GM15510 (cell line): Measurements from ENCODE around the gene CDR2L.

Source experiments
- POLR2A ChIP-seq: IDR thresholded peaks from 3 replicates; pipeline ENCODE4 v1.6.1; 2011; ENCODE audit warnings: borderline replicate concordance; ENCODE audit not compliant: insufficient read length; ENCODE audit errors: extremely low read depth

CDR2L gene

DNA sequence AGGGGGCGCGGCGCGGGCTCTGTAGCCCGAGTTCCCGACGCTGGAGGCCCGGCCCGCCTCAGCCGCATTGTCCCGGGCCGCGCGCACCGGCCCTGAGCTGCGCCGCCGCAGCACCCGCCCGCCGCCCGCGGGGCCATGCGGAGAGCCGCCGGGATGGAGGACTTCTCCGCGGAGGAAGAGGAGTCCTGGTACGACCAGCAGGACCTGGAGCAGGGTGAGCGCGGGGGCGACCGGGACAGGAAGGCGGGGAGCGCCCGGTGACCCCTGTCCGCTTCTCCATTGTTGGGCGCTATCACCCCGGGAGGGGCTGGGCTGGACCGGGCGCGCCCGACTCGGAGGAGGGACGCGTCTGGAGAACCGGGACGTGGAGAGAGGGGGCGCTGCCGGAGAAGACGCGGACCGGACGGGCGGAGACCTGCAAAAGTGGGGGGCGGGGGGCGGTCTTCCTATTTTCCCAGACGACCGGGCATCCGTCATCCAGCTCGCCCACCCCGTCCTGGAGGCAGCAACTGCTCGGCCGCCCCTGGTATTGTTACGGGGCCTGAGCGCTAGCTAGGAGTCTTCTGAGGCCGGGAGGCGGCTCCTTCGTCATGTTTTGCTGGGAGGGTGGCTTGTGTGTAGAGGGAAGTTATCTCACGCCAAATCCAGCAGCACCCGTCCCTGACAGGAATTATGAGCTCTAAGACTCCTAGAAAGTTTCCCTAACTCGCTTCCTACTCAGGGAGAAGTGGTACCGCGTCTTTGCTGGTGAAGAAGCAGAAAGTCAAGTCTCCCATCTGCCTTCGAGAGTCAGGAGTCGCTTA, 678 bp downstream of the CDR2L start:
- TF ChIP-seq POLR2A, result no peak

DNA sequence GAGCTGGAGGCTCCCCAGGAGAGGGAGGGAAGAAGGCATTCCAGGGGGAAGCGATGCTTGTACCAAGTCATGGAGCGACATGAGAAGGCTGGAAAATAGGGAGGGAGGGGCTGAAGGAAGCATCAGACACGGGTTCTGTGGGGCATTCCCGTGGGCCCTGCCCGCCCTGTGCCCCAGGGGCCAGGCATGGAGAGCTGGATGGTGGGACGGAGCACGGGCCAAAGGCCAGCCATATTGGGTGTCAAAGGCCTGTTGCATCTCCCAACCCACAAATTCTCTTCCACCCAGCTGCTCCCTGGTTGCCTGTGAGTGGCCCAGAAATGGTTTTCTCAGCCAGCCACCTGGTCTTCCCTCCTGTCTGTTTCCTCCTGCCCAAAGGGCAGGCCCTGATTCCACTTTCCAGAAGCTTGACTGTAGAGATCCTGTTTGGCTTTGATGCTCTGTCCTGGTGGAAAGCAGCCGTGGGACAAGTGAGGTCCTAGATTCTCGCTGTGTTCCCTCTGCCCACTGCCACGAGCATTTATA, 3.2 kb downstream of the CDR2L start:
- no peak for TF ChIP-seq POLR2A

DNA sequence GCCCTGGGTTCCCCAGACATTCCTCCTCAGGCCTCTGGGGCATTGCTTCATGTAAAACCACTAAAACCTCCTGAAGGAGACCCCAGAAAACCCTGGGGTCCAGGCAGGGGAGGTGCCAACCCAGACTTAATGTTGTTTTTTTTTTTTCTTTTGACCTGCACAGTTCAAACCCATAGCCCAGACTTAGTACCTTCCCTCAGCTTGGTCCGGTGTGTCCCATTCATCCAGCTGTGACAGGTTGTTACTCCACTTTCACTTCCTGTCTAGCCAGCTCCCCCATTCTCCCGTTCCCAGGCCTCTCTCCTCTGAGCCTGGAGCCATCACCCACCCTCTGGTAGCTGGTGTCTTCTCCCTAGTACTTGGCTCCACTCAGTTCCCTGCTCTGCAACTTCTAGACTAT, 4.8 kb downstream of the CDR2L start:
- TF ChIP-seq POLR2A, result no peak

DNA sequence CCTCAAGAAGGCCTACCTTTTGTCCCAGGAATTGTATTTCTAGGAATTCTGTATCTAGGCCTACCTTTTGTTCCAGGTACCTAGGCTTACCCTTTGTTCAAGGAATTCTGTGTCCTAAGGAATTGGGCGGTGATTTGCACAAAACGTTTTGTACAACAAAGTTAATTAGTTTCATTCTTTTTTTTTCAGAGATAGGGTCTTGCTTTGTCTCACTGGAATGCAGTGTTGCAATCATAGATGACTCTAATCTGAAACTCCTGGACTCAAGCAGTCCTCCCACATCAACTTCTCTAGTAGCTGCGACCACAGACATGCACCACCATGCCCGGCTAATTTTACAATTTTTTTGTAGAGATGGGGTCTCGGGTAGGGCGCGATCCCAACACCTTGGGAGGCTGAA, 7.0 kb downstream of the CDR2L start:
- TF ChIP-seq POLR2A, result no peak

DNA sequence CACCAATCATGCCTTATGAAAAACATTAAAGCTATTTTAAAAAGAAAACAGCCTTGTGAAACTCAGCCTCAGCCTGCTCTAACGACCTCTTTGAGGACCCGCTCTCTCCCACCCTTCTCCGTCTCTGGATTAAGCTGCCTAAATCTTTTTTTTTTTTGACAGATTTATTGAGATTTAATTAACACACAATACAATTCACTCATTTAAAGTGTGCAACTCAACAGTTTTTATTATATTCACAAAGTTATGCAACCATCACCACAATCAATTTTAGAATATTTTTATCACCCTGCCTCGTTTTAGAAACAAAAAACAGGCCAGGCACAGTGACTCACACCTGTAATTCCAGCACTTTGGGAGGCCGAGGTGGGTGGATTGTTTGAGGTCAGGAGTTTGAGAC, 8.4 kb downstream of the CDR2L start:
- no peak for TF ChIP-seq POLR2A

DNA sequence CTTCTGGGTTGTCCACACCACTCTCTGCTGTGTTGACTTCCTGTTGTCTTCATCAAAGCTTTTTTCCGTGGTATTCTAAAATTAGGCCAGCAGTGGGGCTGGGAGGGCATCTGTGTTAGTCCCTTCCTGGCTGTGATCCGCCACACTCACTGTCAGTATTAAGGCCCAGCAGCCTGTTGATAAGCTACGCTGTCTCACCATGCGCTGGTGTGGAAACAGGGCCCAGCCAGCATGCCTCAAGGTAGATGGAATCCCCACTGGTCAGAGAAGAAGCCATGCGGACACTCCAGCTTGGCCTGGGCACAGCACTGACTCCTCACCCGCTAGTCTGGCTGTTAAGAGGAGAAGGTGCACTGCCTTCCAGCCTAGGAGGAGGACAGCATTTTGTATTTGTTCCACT, 11.4 kb downstream of the CDR2L start:
- no peak for TF ChIP-seq POLR2A

DNA sequence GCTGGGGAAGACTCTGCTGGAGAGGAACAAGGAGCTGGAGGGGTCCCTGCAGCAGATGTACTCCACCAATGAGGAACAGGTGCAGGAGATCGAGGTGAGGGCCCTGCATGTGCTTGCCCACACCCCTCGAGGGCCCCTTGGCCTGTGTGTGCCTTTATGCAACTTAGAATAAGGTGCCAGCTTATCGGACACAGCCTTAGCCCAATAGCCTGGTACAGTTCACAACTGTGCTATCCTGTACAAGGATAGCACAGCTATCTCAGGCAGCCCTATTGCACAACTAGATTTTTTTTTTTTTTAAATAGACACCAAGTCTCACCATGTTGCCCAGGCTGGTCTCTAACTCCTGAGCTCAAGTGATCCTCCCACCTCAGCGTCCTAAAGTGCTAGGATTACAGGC, 12.1 kb downstream of the CDR2L start:
- TF ChIP-seq POLR2A, result no peak

DNA sequence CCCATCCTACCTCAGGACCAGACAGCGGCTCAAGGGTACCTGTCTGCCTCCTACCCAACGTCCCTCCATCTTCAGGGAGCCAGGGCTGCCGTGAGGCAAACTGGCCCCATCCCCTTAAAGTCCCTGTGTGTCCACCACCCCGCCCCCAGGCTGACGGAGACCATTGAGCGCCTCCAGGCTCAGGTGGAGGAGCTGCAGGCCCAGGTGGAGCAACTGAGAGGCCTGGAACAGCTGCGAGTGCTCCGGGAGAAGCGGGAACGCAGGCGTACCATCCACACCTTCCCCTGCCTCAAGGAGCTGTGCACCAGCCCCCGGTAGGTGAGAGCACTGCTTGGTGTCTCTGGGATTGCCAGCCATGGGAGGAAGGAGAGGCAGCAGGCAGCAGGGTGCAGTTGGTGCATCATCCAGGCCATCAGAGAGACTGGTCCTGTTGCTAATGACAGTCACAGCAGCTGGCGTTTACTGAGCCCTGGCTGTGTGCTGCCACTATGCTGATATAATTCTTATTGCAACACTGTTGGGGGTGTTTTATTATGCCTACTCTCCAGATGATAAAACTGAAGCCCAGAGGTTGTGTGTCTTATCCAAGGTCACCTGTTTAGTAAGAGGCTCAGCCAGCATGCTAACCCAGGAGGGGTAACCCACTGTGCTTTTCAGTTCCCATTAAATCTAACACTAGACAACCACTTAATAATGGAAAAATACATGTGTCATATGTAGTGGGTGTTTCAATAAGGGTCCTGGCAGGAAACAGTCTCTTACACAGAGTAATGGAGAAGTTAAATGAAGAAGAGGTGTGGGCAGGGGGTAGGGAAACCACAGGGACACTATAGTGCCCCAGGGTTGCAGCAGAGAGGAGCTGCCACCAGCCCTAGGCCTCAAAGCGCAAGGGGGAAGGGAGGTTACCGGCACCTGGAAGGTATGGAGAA, 14.7 kb downstream of the CDR2L start:
- no peak for TF ChIP-seq POLR2A

DNA sequence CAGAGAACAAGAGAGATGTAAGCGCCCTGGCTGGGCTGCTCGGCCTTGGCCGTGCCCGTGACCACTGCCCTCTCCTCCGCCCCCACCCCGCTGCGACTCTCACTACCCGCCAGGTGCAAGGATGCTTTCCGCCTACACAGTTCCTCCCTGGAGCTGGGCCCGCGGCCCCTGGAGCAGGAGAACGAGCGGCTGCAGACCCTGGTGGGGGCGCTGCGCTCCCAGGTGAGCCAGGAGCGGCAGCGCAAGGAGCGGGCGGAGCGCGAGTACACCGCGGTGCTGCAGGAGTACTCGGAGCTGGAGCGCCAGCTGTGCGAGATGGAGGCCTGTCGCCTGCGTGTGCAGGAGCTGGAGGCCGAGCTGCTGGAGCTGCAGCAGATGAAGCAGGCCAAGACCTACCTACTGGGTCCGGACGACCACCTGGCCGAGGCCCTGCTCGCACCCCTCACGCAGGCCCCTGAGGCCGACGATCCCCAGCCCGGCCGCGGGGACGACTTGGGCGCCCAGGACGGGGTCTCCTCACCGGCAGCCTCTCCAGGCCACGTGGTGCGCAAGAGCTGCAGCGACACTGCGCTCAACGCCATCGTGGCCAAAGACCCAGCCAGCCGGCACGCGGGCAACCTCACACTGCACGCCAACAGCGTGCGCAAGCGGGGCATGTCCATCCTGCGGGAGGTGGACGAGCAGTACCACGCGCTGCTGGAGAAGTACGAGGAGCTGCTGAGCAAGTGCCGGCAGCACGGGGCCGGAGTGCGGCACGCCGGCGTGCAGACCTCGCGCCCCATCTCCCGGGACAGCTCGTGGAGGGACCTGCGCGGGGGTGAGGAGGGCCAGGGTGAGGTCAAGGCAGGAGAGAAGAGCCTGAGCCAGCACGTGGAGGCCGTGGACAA, 15.9 kb downstream of the CDR2L start:
- no peak for TF ChIP-seq POLR2A

DNA sequence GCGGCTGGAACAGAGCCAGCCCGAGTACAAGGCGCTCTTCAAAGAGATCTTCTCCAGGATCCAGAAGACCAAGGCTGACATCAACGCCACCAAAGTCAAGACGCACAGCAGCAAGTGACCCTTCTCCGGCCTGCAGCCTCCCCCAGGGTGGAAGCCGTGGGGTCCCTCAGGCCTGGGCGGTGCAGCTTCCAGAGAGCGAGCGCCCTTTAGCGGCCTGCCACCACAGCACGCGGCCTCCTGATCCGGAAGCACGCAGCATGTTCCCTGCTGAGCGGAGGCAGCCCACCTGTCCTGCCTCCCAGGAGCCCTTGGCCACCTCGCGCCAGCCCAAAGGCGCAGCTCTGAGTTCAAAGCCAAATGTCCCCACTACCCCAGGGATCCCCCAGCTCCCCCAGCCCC, 16.5 kb downstream of the CDR2L start:
- TF ChIP-seq POLR2A, result no peak

DNA sequence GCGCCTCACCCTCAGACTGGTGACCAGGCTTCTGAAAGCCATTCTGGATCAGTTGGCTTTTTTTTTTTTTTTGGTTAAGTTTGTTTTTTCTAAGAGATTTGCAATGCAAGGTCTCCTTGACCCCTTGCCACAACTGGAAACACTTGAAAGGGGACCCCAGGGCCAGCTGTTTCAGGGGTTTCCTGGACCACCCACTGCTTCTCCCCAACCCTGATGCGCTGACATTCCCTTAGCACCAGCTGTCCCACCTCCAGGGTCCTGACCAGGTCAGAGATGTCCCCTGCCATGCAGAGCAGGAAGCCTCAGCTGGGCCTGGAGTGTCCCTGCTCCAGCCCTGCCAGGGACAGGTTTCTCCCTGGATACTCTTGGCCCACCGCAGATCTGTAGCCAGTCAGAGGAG, 16.9 kb downstream of the CDR2L start:
- TF ChIP-seq POLR2A, result no peak

DNA sequence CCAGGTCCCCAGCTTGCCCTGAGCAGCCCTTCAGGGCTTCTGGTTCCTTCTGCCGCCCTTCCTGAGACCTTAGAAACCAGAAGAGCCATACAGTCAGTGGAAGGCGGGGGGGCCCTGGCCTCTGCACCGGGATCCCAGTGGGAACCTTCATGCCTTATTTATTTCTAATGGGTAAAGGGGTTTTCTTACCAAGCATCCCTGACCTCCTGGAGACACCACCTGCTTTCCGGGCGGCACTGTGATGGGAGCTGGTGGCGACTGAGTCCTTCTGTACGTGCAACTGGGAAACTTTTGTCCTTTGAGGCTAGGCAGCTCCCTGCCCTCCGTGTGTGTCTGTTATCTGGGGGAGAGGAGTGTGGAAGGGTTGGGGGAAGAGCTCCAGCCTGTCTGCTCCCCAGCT, 17.9 kb downstream of the CDR2L start:
- no peak for TF ChIP-seq POLR2A

DNA sequence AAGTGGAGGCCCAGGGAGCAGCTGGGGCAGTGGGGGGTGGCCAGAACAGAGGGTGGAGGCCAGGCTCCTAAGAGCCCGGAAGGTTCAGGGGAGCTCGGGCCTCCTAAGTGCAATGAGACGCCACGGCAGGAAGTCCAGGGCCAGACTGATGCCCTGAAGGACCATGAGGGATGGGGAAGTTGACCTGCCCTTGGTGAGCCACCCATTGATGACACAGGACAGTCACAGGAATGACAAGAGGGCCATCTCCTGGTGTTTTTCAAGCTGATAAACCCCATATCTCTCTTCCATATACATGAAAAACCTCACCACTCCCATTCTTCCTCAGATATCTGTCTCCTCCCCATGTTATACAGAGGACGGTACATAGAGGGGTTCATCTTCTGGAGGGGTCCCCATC, 19.2 kb downstream of the CDR2L start:
- no peak for TF ChIP-seq POLR2A

DNA sequence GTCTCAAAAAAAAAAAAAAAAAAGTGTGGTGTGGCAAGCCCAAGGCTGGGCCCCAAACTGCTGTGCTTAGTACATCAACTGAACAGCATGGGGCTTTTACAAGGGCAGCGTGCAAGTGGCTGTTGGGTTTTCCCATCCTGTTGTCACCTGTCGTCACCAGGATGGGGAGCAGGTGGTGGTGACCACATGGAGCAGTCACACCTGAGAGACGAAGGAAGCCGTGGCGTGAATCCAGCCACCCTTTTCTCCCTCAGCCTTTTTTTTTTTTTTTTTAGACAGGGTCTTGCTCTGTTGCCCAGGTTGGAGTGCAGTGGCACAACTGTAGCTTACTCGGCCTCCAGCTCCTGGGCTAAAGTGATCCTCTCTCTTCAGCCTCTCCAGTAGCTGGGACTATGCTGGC, 20.9 kb downstream of the CDR2L start:
- TF ChIP-seq POLR2A, result no peak
